GM08714 (cell line): Measurements from ENCODE around the gene DMRT3.

Experiments
- H3K4me3 ChIP-seq: fragments of 200-500 bp; sonication (Bioruptor generic); 2 replicates; pipeline ENCODE4 v1.5.1; 2014; ENCODE audit warnings: mild to moderate bottlenecking, low read length, inconsistent platforms
- ZNF274 ChIP-seq: IDR thresholded peaks from 2 replicates; pipeline ENCODE4 v1.6.1; 2012; ENCODE audit warnings: mild to moderate bottlenecking, low read depth, low read length

Gene DMRT3, protein sequence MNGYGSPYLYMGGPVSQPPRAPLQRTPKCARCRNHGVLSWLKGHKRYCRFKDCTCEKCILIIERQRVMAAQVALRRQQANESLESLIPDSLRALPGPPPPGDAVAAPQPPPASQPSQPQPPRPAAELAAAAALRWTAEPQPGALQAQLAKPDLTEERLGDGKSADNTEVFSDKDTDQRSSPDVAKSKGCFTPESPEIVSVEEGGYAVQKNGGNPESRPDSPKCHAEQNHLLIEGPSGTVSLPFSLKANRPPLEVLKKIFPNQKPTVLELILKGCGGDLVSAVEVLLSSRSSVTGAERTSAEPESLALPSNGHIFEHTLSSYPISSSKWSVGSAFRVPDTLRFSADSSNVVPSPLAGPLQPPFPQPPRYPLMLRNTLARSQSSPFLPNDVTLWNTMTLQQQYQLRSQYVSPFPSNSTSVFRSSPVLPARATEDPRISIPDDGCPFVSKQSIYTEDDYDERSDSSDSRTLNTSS

DNA sequence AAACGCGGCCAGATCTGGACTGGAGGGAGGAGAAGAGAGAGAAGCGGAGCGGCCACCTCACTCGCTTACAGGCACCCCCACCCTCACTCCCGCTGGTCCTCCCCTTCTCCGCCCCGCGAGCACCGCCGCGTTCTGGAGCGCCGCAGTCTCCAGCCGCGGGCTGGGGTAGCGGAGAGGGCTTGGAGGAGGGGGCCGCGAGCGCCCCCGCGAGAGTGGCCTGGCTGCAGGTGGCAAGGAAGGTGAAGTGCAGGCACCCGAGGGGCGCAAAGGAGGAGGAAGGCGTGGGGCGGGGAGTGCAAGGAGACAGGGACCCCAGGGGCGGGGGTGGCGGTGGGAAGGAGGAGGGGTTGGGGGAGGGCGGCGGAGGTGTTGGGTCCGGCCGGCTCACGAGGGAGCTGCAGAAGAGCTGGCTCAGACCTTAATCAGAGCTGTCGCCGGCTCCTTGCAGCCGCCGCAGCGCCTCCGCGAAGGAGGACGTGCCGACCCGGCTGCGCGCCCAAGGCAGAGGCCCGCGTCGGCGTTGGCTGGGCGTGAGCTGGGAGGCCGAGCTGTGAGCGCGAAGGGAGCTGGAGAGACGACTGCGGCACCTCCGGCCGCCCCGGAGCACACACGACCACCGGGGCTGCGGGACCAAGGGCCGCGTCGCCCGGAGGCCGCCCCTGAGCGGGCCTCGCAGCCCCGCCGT lies at the start of gene DMRT3:
TSS of gene DMRT3 (plus strand) at position 398 of the 685 bp plus-strand sequence. CDS start 347 bp downstream, outside the sequence.
- no peak within 1 kb of the TSS for H3K4me3 ChIP-seq

DNA sequence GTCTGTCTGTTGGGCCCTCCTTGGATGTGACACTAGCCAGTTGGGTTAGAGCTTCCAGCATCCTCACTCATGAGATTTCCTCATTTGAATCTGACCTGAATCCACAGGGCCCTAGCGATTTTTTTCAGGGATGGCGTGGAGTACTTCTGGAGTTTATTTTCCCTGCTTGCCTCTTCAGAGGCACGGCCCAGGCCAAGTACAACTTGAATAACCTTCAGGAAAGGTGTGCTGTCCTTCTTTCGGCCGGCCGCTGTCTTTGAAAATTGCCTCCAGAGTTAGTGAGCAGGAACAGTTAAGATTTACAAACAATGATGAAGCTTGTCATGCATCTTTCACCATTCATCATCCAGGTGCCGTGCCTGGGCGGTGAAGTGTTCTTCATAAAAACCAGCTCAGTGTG lies 49.5 kb upstream of the DMRT3 start:
- no peak for TF ChIP-seq ZNF274
- H3K4me3 ChIP-seq: no peak overlapping the region

More for the DNA sequence above, at the start of gene DMRT3:
- TF ChIP-seq ZNF274: no peak

DNA sequence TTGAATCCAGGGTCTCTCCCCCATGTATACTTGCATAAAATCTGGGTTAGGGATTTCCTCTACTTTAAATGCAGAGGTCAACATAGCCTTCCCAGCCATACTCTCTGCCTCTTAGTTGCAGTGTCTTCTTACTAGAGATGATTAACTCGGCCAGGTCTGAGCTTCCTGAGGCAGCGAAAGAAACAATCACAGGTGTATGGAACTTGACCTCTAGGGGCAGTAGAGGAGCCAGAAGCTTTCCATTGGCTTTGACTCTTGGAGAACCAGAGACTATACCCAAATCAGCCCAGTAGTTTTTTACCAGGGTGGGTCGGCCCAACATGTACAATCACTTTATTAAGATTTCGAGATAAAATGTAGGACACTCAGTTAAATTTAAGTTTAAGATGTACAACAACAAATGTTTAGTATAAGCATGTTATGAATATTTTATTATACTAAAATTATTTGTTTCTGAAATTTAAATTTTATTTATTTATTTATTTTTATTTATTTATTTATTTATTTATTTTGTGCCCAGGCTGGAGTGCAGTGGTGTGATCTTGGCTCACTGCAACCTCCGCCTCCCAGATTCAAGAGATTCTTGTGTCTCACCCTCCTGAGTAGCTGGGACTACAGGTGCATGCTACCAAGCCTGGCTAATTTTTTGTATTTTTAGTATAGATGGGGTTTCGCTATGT lies 48.0 kb upstream of the DMRT3 start:
- no peak for TF ChIP-seq ZNF274
- no peak overlapping the region for H3K4me3 ChIP-seq

DNA sequence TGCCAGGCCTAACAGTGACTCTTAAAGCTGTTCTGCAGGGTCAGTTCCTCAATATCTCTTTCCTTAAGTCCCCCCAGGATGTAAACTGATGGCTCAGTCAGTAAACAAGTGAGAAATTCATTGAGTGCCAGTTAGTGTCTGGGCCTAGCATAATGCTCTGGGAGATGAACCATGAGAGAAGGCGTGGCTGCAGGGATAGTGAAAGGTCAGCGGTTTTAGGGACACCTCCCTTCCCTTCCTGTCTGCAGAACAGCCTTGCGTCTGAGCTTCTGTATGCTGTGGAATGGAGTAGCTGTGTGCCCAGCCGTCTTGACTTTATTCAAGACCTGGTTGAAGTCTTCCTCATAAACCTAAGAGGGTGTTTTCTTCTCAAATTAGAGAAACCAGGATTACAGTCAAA lies 46.7 kb upstream of the DMRT3 start:
- TF ChIP-seq ZNF274: no peak
- no peak overlapping the region for H3K4me3 ChIP-seq

DNA sequence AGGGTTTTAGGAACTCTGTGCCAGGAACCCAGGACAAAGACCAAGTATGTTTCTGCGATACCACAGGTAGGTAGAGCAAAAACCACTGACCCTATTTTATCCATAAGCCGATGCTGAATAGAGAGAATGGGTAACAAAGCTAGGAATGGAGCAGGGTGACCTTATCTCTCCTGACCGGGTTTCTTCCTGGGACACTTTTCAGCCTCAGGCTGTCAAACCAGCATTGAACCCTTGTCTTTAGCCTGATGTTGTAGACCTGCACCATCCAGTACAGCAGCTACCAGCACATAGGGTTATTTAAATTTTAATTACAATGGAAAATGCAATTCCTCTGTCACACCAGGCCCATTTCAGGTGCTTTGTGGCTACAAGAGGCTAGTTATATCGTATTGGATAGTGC lies 43.1 kb upstream of the DMRT3 start:
- no peak for TF ChIP-seq ZNF274
- H3K4me3 ChIP-seq: no peak overlapping the region

GRCh38 chr9:935348-935965 lies 41.0 kb upstream of the DMRT3 start:
- no peak overlapping the region for H3K4me3 ChIP-seq
- no peak for TF ChIP-seq ZNF274

DNA sequence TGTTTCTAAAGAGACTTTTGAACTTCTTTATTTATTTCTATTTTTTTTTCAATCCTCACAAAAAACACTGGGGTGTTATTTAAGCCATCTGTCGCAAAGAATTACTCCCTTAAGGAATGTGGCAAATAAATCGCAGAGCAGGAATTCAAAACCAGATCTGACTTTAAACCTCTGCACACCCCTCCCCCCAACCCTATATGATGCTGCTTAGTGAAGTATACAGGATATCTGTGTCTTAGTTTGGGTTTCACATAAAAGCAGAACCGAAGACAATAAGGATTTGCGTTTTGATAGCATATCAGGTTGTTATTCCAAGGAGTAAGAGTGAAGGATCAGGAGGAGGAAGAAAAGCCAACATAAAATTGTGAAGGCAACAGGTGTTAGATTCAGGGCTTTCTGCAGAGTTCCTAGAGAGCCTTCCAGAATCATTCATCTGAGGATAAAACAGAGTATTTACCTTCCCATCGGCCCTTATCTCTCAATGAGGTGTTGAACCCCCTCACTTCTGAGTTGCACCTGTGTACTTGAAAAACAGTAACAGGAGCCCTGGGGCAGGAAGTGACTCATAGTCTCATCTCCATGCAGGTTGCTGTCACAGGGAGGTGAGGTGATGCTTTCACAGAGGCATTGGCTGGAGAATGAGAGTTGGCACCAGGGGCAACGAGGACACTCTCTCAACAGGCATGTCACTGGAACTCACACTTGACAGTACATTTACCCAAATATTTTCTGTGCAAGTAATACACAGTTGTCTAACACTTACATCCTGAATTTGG lies 33.5 kb upstream of the DMRT3 start:
- TF ChIP-seq ZNF274: no peak
- H3K4me3 ChIP-seq: no peak overlapping the region

DNA sequence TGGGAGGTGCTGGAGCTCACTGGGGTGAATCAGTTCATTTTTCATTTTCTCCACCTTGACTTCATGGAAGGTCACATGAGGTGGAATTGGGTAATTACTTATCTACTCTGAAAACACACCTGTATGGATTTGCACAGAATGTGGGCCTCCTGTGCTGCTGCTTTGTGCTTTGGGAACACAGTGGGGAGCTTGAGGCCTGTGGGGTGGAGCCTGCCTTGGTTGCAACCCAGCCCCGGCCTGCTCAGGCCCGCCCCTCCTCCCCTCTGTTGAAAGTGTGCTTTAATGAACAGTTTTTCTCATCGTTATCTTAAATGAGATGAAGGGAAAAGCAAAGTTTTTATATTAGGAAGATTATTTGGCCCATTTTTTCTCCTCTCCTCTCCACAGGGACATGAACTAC lies 28.5 kb upstream of the DMRT3 start:
- H3K4me3 ChIP-seq: no peak overlapping the region
- no peak for TF ChIP-seq ZNF274

DNA sequence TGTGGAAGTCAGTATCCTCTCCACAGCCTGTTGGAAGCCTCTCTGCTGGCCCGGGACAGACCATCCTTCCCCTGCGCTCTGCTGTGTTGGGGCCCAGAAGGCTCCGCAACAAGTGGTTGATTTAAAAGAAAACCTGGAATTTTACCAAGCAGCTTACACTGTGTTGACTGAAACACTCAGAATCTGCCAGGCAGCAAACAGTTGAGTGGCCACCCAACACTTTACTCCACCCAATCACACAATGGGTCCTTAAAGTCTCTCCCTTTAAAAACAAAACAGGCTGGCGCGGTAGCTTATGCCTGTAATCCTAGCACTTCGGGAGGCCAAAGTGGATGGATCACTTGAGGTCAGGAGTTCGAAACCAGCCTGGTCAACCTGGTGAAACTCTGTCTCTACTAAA lies 28.0 kb upstream of the DMRT3 start:
- H3K4me3 ChIP-seq: no peak overlapping the region
- no peak for TF ChIP-seq ZNF274

DNA sequence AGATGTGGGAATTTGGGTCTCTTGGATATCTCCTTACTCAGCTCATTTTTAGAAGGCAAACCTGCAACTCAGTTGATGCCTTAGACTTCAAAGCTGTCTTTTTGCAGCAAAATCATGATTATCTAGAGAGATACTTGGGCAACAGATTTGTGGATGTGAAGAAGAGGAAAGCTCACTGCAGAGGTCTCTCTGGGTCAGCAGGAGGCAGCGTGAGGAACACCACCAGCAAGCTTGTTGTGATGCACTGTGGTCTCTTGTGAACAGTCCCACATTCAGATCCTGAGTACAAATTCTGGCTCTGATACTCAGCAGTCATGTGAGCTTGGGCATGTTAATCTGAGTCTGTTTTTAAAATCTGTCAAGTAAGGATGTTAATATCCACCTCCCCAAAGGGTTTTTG lies 26.3 kb upstream of the DMRT3 start:
- no peak for TF ChIP-seq ZNF274
- no peak overlapping the region for H3K4me3 ChIP-seq

- no peak overlapping the region for H3K4me3 ChIP-seq
- TF ChIP-seq ZNF274: no peak
These were observed 23.9 kb upstream of the DMRT3 start for GRCh38 chr9:952546-952945.

- H3K4me3 ChIP-seq: no peak overlapping the region
- TF ChIP-seq ZNF274: no peak
These were observed 17.4 kb upstream of the DMRT3 start for GRCh38 chr9:959105-959504.

DNA sequence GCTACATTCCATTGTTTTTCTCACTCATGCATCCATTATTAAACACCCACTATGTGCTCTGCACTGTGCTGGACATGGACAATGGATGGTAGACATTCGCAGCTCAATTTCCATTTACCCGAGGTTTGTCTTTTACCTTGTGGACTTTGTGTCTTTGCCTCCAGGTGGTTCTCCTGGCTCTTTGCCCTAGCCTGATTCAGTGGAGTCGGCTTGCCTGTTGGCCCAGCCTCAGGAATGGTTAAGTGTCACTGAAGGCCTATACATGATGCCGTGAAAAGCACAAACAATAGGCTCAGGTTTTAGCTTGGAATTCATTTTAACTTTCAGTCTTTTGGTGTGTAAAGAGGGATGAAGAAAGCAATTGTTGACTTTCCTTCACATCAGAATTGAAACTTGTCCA lies 16.5 kb upstream of the DMRT3 start:
- no peak overlapping the region for H3K4me3 ChIP-seq
- TF ChIP-seq ZNF274: no peak
